IPS-20b (cell line): ENCODE data around the gene DNAJC15.

Experiments used
- H3K27ac ChIP-seq: one replicate; pipeline ENCODE4 v1.5.1; 2013; ENCODE audit warnings: low read length
- H3K27me3 ChIP-seq: 2 replicates; pipeline ENCODE4 v1.6.1; 2013; ENCODE audit warnings: mild to moderate bottlenecking, low read length, inconsistent platforms; ENCODE audit not compliant: insufficient read depth
- H3K36me3 ChIP-seq: 2 replicates; pipeline ENCODE4 v1.6.1; 2013; ENCODE audit warnings: low read depth, mild to moderate bottlenecking, inconsistent platforms, low read length, moderate library complexity; ENCODE audit not compliant: insufficient read depth
- H3K4me1 ChIP-seq: 2 replicates; pipeline ENCODE4 v1.6.1; 2013; ENCODE audit warnings: mild to moderate bottlenecking, control low read depth, inconsistent platforms, low read length, moderate library complexity; ENCODE audit not compliant: insufficient read depth
- H3K4me3 ChIP-seq: 2 replicates; pipeline ENCODE4 v1.5.1; 2013; ENCODE audit warnings: mild to moderate bottlenecking, low read length, inconsistent platforms
- H3K9ac ChIP-seq: 2 replicates; pipeline ENCODE4 v1.6.1; 2013; ENCODE audit warnings: low read depth, mild to moderate bottlenecking, inconsistent platforms, low read length, moderate library complexity
- H3K9me3 ChIP-seq: 2 replicates; pipeline ENCODE4 v1.6.1; 2013; ENCODE audit warnings: mild to moderate bottlenecking, low read depth, low read length, inconsistent platforms; ENCODE audit not compliant: insufficient read depth

Gene DNAJC15

GRCh38 chr13:42991898-42992763 lies 31.3 kb upstream of the DNAJC15 start, which contains the start of gene EPSTI1:
Gene EPSTI1, minus strand, starts transcription at chr13:42992241. Its CDS starts 76 bp downstream, at chr13:42992165.
- peak within 1 kb of the TSS; percentile 56; the same call in 1 of the 2 replicates for H3K9ac ChIP-seq
- peaks cover 39% of the 10 kb centered on the region for H3K27me3 ChIP-seq
- no peaks in the 10 kb centered on the region for H3K9me3 ChIP-seq
- peak within 1 kb of the TSS; percentile 76 for H3K4me3 ChIP-seq
- H3K27ac ChIP-seq = no peak within 1 kb of the TSS
- H3K4me1 ChIP-seq = peaks cover 5% of the 10 kb centered on the region
- no peaks in the 10 kb centered on the region for H3K36me3 ChIP-seq

- Histone ChIP-seq H3K9ac (peak overlapping the region; percentile 56; the same call in 1 of the 2 replicates), H3K9me3 (no peaks in the 10 kb centered on the region)
These were observed 30.6 kb upstream of the DNAJC15 start for GRCh38 chr13:42992764-42993122.

GRCh38 chr13:42994878-42995277 lies 28.5 kb upstream of the DNAJC15 start:
- Histone ChIP-seq H3K27ac (no peak overlapping the region), H3K4me3 (no peak overlapping the region), H3K4me1 (peaks cover 5% of the 10 kb centered on the region), H3K9ac (no peak overlapping the region), H3K27me3 (peaks cover 39% of the 10 kb centered on the region), H3K9me3 (no peaks in the 10 kb centered on the region), H3K36me3 (no peaks in the 10 kb centered on the region)

More at GRCh38 chr13:42992764-42993122, 30.6 kb upstream of the DNAJC15 start:
- H3K4me3 ChIP-seq = peak overlapping the region; percentile 76; the same call in 1 of the 2 replicates
- H3K36me3 ChIP-seq = no peaks in the 10 kb centered on the region
- H3K27ac ChIP-seq = no peak overlapping the region
- H3K4me1 ChIP-seq = peaks cover 5% of the 10 kb centered on the region
- peaks cover 39% of the 10 kb centered on the region for H3K27me3 ChIP-seq

- Histone ChIP-seq H3K9me3 (no peaks in the 10 kb centered on the region), H3K27ac (no peak overlapping the region), H3K36me3 (no peaks in the 10 kb centered on the region), H3K27me3 (peaks cover 23% of the 10 kb centered on the region), H3K4me3 (no peak overlapping the region), H3K4me1 (peaks cover 5% of the 10 kb centered on the region), H3K9ac (no peak overlapping the region)
These were observed 26.8 kb upstream of the DNAJC15 start for GRCh38 chr13:42996584-42996983.

- Histone ChIP-seq H3K9me3 (no peaks in the 10 kb centered on the region), H3K27ac (no peak overlapping the region), H3K36me3 (no peaks in the 10 kb centered on the region), H3K4me1 (peaks cover 4% of the 10 kb centered on the region), H3K9ac (no peak overlapping the region), H3K27me3 (peaks cover 16% of the 10 kb centered on the region), H3K4me3 (no peak overlapping the region)
These were observed 26.0 kb upstream of the DNAJC15 start for GRCh38 chr13:42997381-42997780.

- Histone ChIP-seq H3K9me3 (no peaks in the 10 kb centered on the region), H3K36me3 (no peaks in the 10 kb centered on the region), H3K4me3 (no peak overlapping the region), H3K27ac (no peak overlapping the region), H3K27me3 (no peaks in the 10 kb centered on the region), H3K4me1 (no peaks in the 10 kb centered on the region), H3K9ac (no peak overlapping the region)
These were observed 23.9 kb upstream of the DNAJC15 start for GRCh38 chr13:42999491-42999890.

- Histone ChIP-seq H3K4me3 (no peak overlapping the region), H3K4me1 (peaks cover 7% of the 10 kb centered on the region), H3K27me3 (no peaks in the 10 kb centered on the region), H3K36me3 (no peaks in the 10 kb centered on the region), H3K27ac (no peak overlapping the region), H3K9me3 (no peaks in the 10 kb centered on the region), H3K9ac (no peak overlapping the region)
These were observed 22.7 kb upstream of the DNAJC15 start for GRCh38 chr13:43000676-43001075.

GRCh38 chr13:43002021-43002420 lies 21.4 kb upstream of the DNAJC15 start:
- H3K27ac ChIP-seq = no peak overlapping the region
- H3K36me3 ChIP-seq = no peaks in the 10 kb centered on the region
- no peaks in the 10 kb centered on the region for H3K9me3 ChIP-seq
- H3K27me3 ChIP-seq = no peaks in the 10 kb centered on the region
- no peak overlapping the region for H3K4me3 ChIP-seq
- peaks cover 10% of the 10 kb centered on the region for H3K4me1 ChIP-seq
- no peak overlapping the region for H3K9ac ChIP-seq

- H3K4me1 ChIP-seq = peaks cover 13% of the 10 kb centered on the region
- no peaks in the 10 kb centered on the region for H3K27me3 ChIP-seq
- no peaks in the 10 kb centered on the region for H3K9me3 ChIP-seq
- H3K9ac ChIP-seq = no peak overlapping the region
- no peaks in the 10 kb centered on the region for H3K36me3 ChIP-seq
- no peak overlapping the region for H3K4me3 ChIP-seq
- no peak overlapping the region for H3K27ac ChIP-seq
These were observed 20.4 kb upstream of the DNAJC15 start for GRCh38 chr13:43003010-43003409.

GRCh38 chr13:43003729-43004128 lies 19.7 kb upstream of the DNAJC15 start:
- Histone ChIP-seq H3K27ac (no peak overlapping the region), H3K4me1 (peaks cover 13% of the 10 kb centered on the region), H3K4me3 (no peak overlapping the region), H3K36me3 (no peaks in the 10 kb centered on the region), H3K27me3 (no peaks in the 10 kb centered on the region), H3K9ac (no peak overlapping the region), H3K9me3 (no peaks in the 10 kb centered on the region)

- Histone ChIP-seq H3K27ac (no peak overlapping the region), H3K9me3 (no peaks in the 10 kb centered on the region), H3K27me3 (no peaks in the 10 kb centered on the region), H3K9ac (no peak overlapping the region), H3K4me1 (peaks cover 13% of the 10 kb centered on the region), H3K4me3 (no peak overlapping the region), H3K36me3 (no peaks in the 10 kb centered on the region)
These were observed 17.7 kb upstream of the DNAJC15 start for GRCh38 chr13:43005460-43006236.
